ENCODE results near the gene RHBDL1. TPM values are rescaled to one million over a fixed set of nuclear protein-coding genes. Genes with fewer than 3 reads are reported as not detected.
"Not testable (repeated sequence)": the region's sequence is repeated elsewhere in the genome, so short reads cannot be mapped to it uniquely, and the experiment has no call there.

Gene RHBDL1
- total and polyA plus RNA-seq, 4 donors = 0.91 to 5.4 (median 1.6) TPM

- Histone ChIP-seq H3K27me3 (ENCODE audit: control insufficient read depth in 3 of 3, insufficient read depth in 3 of 3, low read length in 2 of 3) (peaks cover 0 to 22% (median 13%) of the 10 kb centered on the region in 3 donors), H3K27ac (ENCODE audit: low read depth in 1 of 2, low read length in 1 of 2) (peak overlapping the region; percentile 84 to 91), H3K4me1 (ENCODE audit: control insufficient read depth in 5 of 5, insufficient read depth in 5 of 5, low read length in 5 of 5) (peaks cover 5 to 25% (median 10%) of the 10 kb centered on the region in 5 donors), H3K9ac (ENCODE audit: insufficient read depth in 1 of 2, low read length in 2 of 2) (peak overlapping the region in 1 of 2 donors; percentile 56), H3K4me3 (peak overlapping the region; percentile 87), H3K36me3 (ENCODE audit: control insufficient read depth in 4 of 4, insufficient read depth in 4 of 4, low read length in 4 of 4) (peaks cover 0 to 16% (median 8%) of the 10 kb centered on the region in 4 donors), H3K9me3 (ENCODE audit: control insufficient read depth in 4 of 4, insufficient read depth in 3 of 4, low read length in 3 of 4) (peaks cover 0 to 2% (median 0%) of the 10 kb centered on the region in 4 donors)
- DNase-seq (no peak), ATAC-seq (ENCODE audit: insufficient read depth, low FRiP score) (no peak)
- WGBS, 2 donors = 84 to 86% methylated on average over 26 of the region's 26 CpGs
- no peak for TF ChIP-seq CTCF (IDR thresholded peaks at IDR 0.05; ENCODE audit: control extremely low read depth, extremely low read depth)
Measured at GRCh38 chr16:689175-689897, 13.9 kb downstream of the RHBDL1 start.

GRCh38 chr16:691242-691641 lies 15.8 kb downstream of the RHBDL1 start:
- H3K27ac ChIP-seq (ENCODE audit: low read depth in 1 of 2, low read length in 1 of 2); DNase-seq; H3K9me3 ChIP-seq (ENCODE audit: control insufficient read depth in 4 of 4, insufficient read depth in 3 of 4, low read length in 3 of 4); H3K4me3 ChIP-seq; H3K9ac ChIP-seq (ENCODE audit: insufficient read depth in 1 of 2, low read length in 2 of 2); ATAC-seq (ENCODE audit: insufficient read depth, low FRiP score): not testable (repeated sequence)
- 77 to 86% methylated on average over 16 of the region's 16 CpGs for WGBS, 2 donors
- Histone ChIP-seq H3K36me3 (ENCODE audit: control insufficient read depth in 4 of 4, insufficient read depth in 4 of 4, low read length in 4 of 4) (peaks cover 0 to 11% (median 6%) of the 10 kb centered on the region in 4 donors), H3K27me3 (ENCODE audit: control insufficient read depth in 3 of 3, insufficient read depth in 3 of 3, low read length in 2 of 3) (peaks cover 0 to 33% (median 25%) of the 10 kb centered on the region in 3 donors), H3K4me1 (ENCODE audit: control insufficient read depth in 5 of 5, insufficient read depth in 5 of 5, low read length in 5 of 5) (peaks cover 0 to 29% (median 12%) of the 10 kb centered on the region in 5 donors)

GRCh38 chr16:692356-693108 lies 17.1 kb downstream of the RHBDL1 start:
- Histone ChIP-seq H3K4me3 (no peak overlapping the region), H3K4me1 (ENCODE audit: control insufficient read depth in 5 of 5, insufficient read depth in 5 of 5, low read length in 5 of 5) (peaks cover 0 to 29% (median 12%) of the 10 kb centered on the region in 5 donors), H3K36me3 (ENCODE audit: control insufficient read depth in 4 of 4, insufficient read depth in 4 of 4, low read length in 4 of 4) (peaks cover 0 to 3% (median 1%) of the 10 kb centered on the region in 4 donors), H3K27ac (ENCODE audit: low read depth in 1 of 2, low read length in 1 of 2) (no peak overlapping the region), H3K9me3 (ENCODE audit: control insufficient read depth in 4 of 4, insufficient read depth in 3 of 4, low read length in 3 of 4) (peaks cover 0 to 8% (median 0%) of the 10 kb centered on the region in 4 donors), H3K27me3 (ENCODE audit: control insufficient read depth in 3 of 3, insufficient read depth in 3 of 3, low read length in 2 of 3) (peaks cover 0 to 35% (median 25%) of the 10 kb centered on the region in 3 donors), H3K9ac (ENCODE audit: insufficient read depth in 1 of 2, low read length in 2 of 2) (no peak overlapping the region)
- ATAC-seq (ENCODE audit: insufficient read depth, low FRiP score) = no peak
- no peak for DNase-seq
- WGBS, 2 donors = 70% methylated on average over 10 of the region's 10 CpGs
- no peak for TF ChIP-seq CTCF (IDR thresholded peaks at IDR 0.05; ENCODE audit: control extremely low read depth, extremely low read depth)

GRCh38 chr16:693364-693763 lies 17.9 kb downstream of the RHBDL1 start:
- TF ChIP-seq CTCF (IDR thresholded peaks at IDR 0.05; ENCODE audit: control extremely low read depth, extremely low read depth) = no peak
- Histone ChIP-seq H3K36me3 (ENCODE audit: control insufficient read depth in 4 of 4, insufficient read depth in 4 of 4, low read length in 4 of 4) (peaks cover 0 to 2% (median 0%) of the 10 kb centered on the region in 4 donors), H3K9ac (ENCODE audit: insufficient read depth in 1 of 2, low read length in 2 of 2) (no peak overlapping the region), H3K9me3 (ENCODE audit: control insufficient read depth in 4 of 4, insufficient read depth in 3 of 4, low read length in 3 of 4) (peaks cover 0 to 8% (median 0%) of the 10 kb centered on the region in 4 donors), H3K4me1 (ENCODE audit: control insufficient read depth in 5 of 5, insufficient read depth in 5 of 5, low read length in 5 of 5) (peaks cover 0 to 29% (median 12%) of the 10 kb centered on the region in 5 donors), H3K27me3 (ENCODE audit: control insufficient read depth in 3 of 3, insufficient read depth in 3 of 3, low read length in 2 of 3) (peaks cover 0 to 35% (median 25%) of the 10 kb centered on the region in 3 donors), H3K27ac (ENCODE audit: low read depth in 1 of 2, low read length in 1 of 2) (no peak overlapping the region), H3K4me3 (no peak overlapping the region)
- WGBS, 2 donors = 43 to 45% methylated on average over 22 of the region's 22 CpGs
- ATAC-seq (ENCODE audit: insufficient read depth, low FRiP score) = no peak
- no peak for DNase-seq

Measured in lung (tissue), 12 donors.